Fibroblast of upper back skin (primary cell): ENCODE results near the gene AGR3.

Source experiments
- DNase-seq: peaks from one replicate; pipeline ENCODE4 v3.0.0-alpha.2; 2013

AGR3 gene

GRCh38 chr7:16822029-16822428 is 59.8 kb downstream of the AGR3 start:
- DNase-seq = no peak

- no peak for DNase-seq
Observed at GRCh38 chr7:16818732-16819131, 63.1 kb downstream of the AGR3 start.

GRCh38 chr7:16817536-16817935 is 64.2 kb downstream of the AGR3 start:
- peak; percentile 39 for DNase-seq

GRCh38 chr7:16816824-16817223 is 65.0 kb downstream of the AGR3 start:
- no peak for DNase-seq

GRCh38 chr7:16815001-16815400 is 66.8 kb downstream of the AGR3 start:
- no peak for DNase-seq

- DNase-seq = peak; percentile 8
Observed at GRCh38 chr7:16813232-16813616, 68.6 kb downstream of the AGR3 start.

- no peak for DNase-seq
Observed at GRCh38 chr7:16812542-16813231, 69.1 kb downstream of the AGR3 start.

- peak; percentile 34 for DNase-seq
Observed at GRCh38 chr7:16811551-16811950, 70.2 kb downstream of the AGR3 start.

GRCh38 chr7:16810573-16810972 is 71.2 kb downstream of the AGR3 start:
- DNase-seq = no peak

- no peak for DNase-seq
Observed at GRCh38 chr7:16810112-16810511, 71.7 kb downstream of the AGR3 start.
